H1 (cell line): Measurements from ENCODE around the gene MYRF. TPM values are rescaled to one million over a fixed set of nuclear protein-coding genes. Genes with fewer than 3 reads are reported as not detected.
A peak's percentile ranks its signal among the peaks of the same experiment; 100 is the strongest.

Experiments used
- ATF3 ChIP-seq: IDR thresholded peaks from 2 replicates; pipeline ENCODE4 v1.6.1; 2011; ENCODE audit warnings: low read depth, mild to moderate bottlenecking, low read length; ENCODE audit not compliant: insufficient read depth
- BACH1 ChIP-seq: IDR thresholded peaks from 2 replicates; pipeline ENCODE4 v1.6.1; 2012; ENCODE audit warnings: low read length, improper control_type of control experiment
- CEBPB ChIP-seq: IDR thresholded peaks from 2 replicates; pipeline ENCODE4 v1.6.1; 2012; ENCODE audit warnings: low read depth, low read length
- CTCF ChIP-seq, 3 experiments: IDR thresholded peaks; 1 replicate in 2 of 3; 2 replicates in 1 of 3; pipeline versions ENCODE4 v1.5.1 to v1.6.1; 2011; ENCODE audit warnings: low read length in 3 of 3, mild to moderate bottlenecking in 3 of 3, inconsistent platforms in 2 of 3, low read depth in 1 of 3, moderate library complexity in 1 of 3; ENCODE audit not compliant: insufficient read depth in 1 of 3; ENCODE audit errors: control extremely low read depth in 1 of 3
- EGR1 ChIP-seq: IDR thresholded peaks from 2 replicates; pipeline ENCODE4 v1.6.1; 2011; ENCODE audit warnings: low read depth, low read length, borderline replicate concordance
- HDAC2 ChIP-seq, 2 experiments: fragments of 300-600 bp in 1 of 2; sonication (generic) in 1 of 2; IDR thresholded peaks; 2 replicates each; pipeline ENCODE4 v1.6.1; 2011 to 2012; ENCODE audit warnings: low read depth in 2 of 2, low read length in 2 of 2, mild to moderate bottlenecking in 2 of 2, moderate library complexity in 2 of 2, borderline replicate concordance in 1 of 2, inconsistent platforms in 1 of 2
- KDM1A ChIP-seq: fragments of 200-600, 300-600 bp; sonication (generic); IDR thresholded peaks from 2 replicates; pipeline ENCODE4 v1.7.1; 2016; ENCODE audit warnings: mild to moderate bottlenecking, low read length, borderline replicate concordance
- KDM5A ChIP-seq: fragments of 200-600 bp; IDR thresholded peaks from 2 replicates; pipeline ENCODE4 v1.7.1; 2012; ENCODE audit warnings: mild to moderate bottlenecking, low read length, inconsistent platforms, mixed read lengths
- MAX ChIP-seq: IDR thresholded peaks from 2 replicates; pipeline ENCODE4 v1.6.1; 2012; ENCODE audit warnings: inconsistent platforms
- SP4 ChIP-seq: IDR thresholded peaks from 2 replicates; pipeline ENCODE4 v1.6.1; 2012; ENCODE audit warnings: low read length, inconsistent platforms
- TAF1 ChIP-seq: IDR thresholded peaks from 2 replicates; pipeline ENCODE4 v1.6.1; 2011; ENCODE audit warnings: mild to moderate bottlenecking, low read depth, low read length
- TCF12 ChIP-seq: IDR thresholded peaks from 2 replicates; pipeline ENCODE4 v1.6.1; 2011; ENCODE audit warnings: low read depth, mild to moderate bottlenecking, low read length
- USF2 ChIP-seq: IDR thresholded peaks from 2 replicates; pipeline ENCODE4 v1.6.1; 2011; ENCODE audit warnings: low read length, improper control_type of control experiment
- YY1 ChIP-seq: IDR thresholded peaks from 2 replicates; pipeline ENCODE4 v1.6.1; 2011; ENCODE audit warnings: low read depth, mild to moderate bottlenecking, low read length
- polyA plus RNA-seq, 7 experiments: library from polyadenylated mRNA; depleted of rRNA in 3 of 7; stranded (reverse) in 5 of 7; unstranded in 2 of 7; fragments of >200 nt in 5 of 7; fragments of 200-250 nt in 2 of 7; gene quantifications; 1 replicate in 5 of 7; 2 replicates in 1 of 7; 4 replicates in 1 of 7; pipeline versions ENCODE4 v1.2.1 to v1.2.3, GENCODE V29; 2011 to 2013; ENCODE audit warnings: missing spikeins in 2 of 7, mixed read lengths in 2 of 7
- total RNA-seq: library from RNA; stranded (reverse); fragmentation: NEBNext Ultra II Directional; extraction: Animal tissue kit (Norgen Biotek cat#: 25700); gene quantifications from 2 replicates; pipeline ENCODE4 v1.2.1, GENCODE V29; 2021

MYRF gene
- total and polyA plus RNA-seq, 2 of the 8 experiments (the other 6 are each of a cell fraction or from before 2014, with no cell fraction given) = 6.0 to 6.1 TPM

GRCh38 chr11:61828629-61829407 is 76.4 kb downstream of the MYRF start (continued):
- TF ChIP-seq BACH1 = no peak
- TF ChIP-seq CTCF (IDR thresholded peaks at IDR 0.05; ENCODE audit: control extremely low read depth in 1 of 3, insufficient read depth in 1 of 3, low read depth in 1 of 3, low read length in 3 of 3) = peak in 2 of 3 experiments; percentile 35 to 47; a peak in 3 of 4 replicates
- no peak for TF ChIP-seq CEBPB
- TF ChIP-seq TCF12 = no peak
- TF ChIP-seq SP4 = no peak
- peak; percentile 45 for TF ChIP-seq TAF1
- TF ChIP-seq EGR1 = no peak
- no peak for TF ChIP-seq ATF3
- TF ChIP-seq KDM1A = no peak
- TF ChIP-seq HDAC2 (IDR thresholded peaks at IDR 0.05; ENCODE audit: borderline replicate concordance in 1 of 2, low read depth in 2 of 2, low read length in 2 of 2) = 0 out of 4 replicates have a peak, but pooled peaks of 1 of the 2 experiments have one; percentile 26
- no peak for TF ChIP-seq KDM5A
- peak; percentile 88 for TF ChIP-seq YY1
- TF ChIP-seq USF2 = no peak
- 0 out of 2 replicates have a peak, but pooled peaks have one; percentile 6 for TF ChIP-seq MAX
